GM23248 (cell line): ENCODE data around the gene COL9A3.

Source experiments
- EZH2 ChIP-seq: fragments of 200-600 bp; sonication (generic); IDR thresholded peaks from 2 replicates; pipeline ENCODE4 v1.6.1; 2018; ENCODE audit warnings: antibody characterized with exemption, mild to moderate bottlenecking; ENCODE audit not compliant: insufficient read depth, poor library complexity, severe bottlenecking
- EZH2phosphoT487 ChIP-seq: fragments of 200-600 bp; sonication (generic); IDR thresholded peaks from 2 replicates; pipeline ENCODE4 v1.6.1; 2018; ENCODE audit warnings: antibody characterized with exemption, moderate library complexity, mild to moderate bottlenecking, low read depth; ENCODE audit not compliant: insufficient read depth

DNA sequence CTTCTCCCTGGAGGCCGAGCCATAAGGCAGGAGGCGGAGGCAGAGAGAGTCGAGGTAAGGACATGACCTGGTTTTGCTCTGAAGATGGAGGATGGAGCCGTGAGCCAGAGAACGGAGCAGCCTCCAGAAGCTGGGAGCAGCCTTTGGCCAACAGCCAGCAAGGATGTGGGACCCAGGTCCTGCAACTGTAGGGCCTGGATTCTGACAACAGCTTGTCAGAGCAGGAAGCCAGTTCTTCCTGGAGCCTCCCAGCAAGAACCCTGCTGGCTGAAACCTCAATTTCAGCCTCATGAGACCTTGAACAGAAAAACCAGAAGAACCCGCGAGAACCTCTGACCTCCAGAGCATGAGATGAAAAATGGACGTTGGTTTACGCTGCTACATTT lies 34.0 kb upstream of the COL9A3 start:
- TF ChIP-seq EZH2 (no peak), EZH2phosphoT487 (no peak)
